ENCODE results near the gene TMEM87A. TPM values are rescaled to one million over a fixed set of nuclear protein-coding genes. Genes with fewer than 3 reads are reported as not detected.
A peak's percentile ranks its signal among the peaks of the same experiment; 100 is the strongest.

Gene TMEM87A
- total and polyA plus RNA-seq, 12 donors: 10.3 to 25.9 (median 20.2) TPM

GRCh38 chr15:42206406-42206805 is 66.8 kb downstream of the TMEM87A start:
- peaks cover 0 to 41% (median 14%) of the 10 kb centered on the region in 9 donors for H3K36me3 ChIP-seq
- intact Hi-C loops (cut with DNase I): no loop called here
- H3K4me1 ChIP-seq: peaks cover 2 to 31% (median 21%) of the 10 kb centered on the region in 9 donors
- TF ChIP-seq, protein P1, sequence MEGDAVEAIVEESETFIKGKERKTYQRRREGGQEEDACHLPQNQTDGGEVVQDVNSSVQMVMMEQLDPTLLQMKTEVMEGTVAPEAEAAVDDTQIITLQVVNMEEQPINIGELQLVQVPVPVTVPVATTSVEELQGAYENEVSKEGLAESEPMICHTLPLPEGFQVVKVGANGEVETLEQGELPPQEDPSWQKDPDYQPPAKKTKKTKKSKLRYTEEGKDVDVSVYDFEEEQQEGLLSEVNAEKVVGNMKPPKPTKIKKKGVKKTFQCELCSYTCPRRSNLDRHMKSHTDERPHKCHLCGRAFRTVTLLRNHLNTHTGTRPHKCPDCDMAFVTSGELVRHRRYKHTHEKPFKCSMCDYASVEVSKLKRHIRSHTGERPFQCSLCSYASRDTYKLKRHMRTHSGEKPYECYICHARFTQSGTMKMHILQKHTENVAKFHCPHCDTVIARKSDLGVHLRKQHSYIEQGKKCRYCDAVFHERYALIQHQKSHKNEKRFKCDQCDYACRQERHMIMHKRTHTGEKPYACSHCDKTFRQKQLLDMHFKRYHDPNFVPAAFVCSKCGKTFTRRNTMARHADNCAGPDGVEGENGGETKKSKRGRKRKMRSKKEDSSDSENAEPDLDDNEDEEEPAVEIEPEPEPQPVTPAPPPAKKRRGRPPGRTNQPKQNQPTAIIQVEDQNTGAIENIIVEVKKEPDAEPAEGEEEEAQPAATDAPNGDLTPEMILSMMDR (IDR thresholded peaks at IDR 0.05): no peak
- DNase-seq (no peak), ATAC-seq (no peak)
- H3K27me3 ChIP-seq: no peaks in the 10 kb centered on the region
- no peak overlapping the region for H3K27ac ChIP-seq
- no peaks in the 10 kb centered on the region for H3K9me3 ChIP-seq
- H3K4me3 ChIP-seq: peak overlapping the region in 1 of 10 donors; percentile 73
- 78 to 82% methylated on average over 4 of the region's 4 CpGs for WGBS, 2 donors

GRCh38 chr15:42203891-42204290 is 69.3 kb downstream of the TMEM87A start:
- Histone ChIP-seq H3K27ac (no peak overlapping the region), H3K4me1 (peaks cover 2 to 31% (median 21%) of the 10 kb centered on the region in 9 donors), H3K36me3 (peaks cover 0 to 33% (median 6%) of the 10 kb centered on the region in 9 donors), H3K27me3 (no peaks in the 10 kb centered on the region), H3K4me3 (no peak overlapping the region), H3K9me3 (no peaks in the 10 kb centered on the region)
- intact Hi-C loops (cut with DNase I): no loop called here
- WGBS, 2 donors: 91% methylated on average over 3 of the region's 3 CpGs
- no peak for ATAC-seq
- no peak for DNase-seq
- TF ChIP-seq, protein P1 (IDR thresholded peaks at IDR 0.05): no peak

GRCh38 chr15:42202653-42203052 is 70.6 kb downstream of the TMEM87A start:
- peaks cover 2 to 26% (median 19%) of the 10 kb centered on the region in 9 donors for H3K4me1 ChIP-seq
- no peak overlapping the region for H3K4me3 ChIP-seq
- peaks cover 0 to 45% (median 12%) of the 10 kb centered on the region in 9 donors for H3K36me3 ChIP-seq
- ATAC-seq: no peak
- WGBS, 2 donors: 65 to 71% methylated on average over 2 of the region's 2 CpGs
- no peaks in the 10 kb centered on the region for H3K9me3 ChIP-seq
- no peak for DNase-seq
- no peaks in the 10 kb centered on the region for H3K27me3 ChIP-seq
- TF ChIP-seq, protein P1 (IDR thresholded peaks at IDR 0.05): no peak
- H3K27ac ChIP-seq: no peak overlapping the region
- intact Hi-C loops (cut with DNase I): no loop called here

- no peak overlapping the region for H3K4me3 ChIP-seq
- DNase-seq (no peak), ATAC-seq (no peak)
- H3K9me3 ChIP-seq: no peaks in the 10 kb centered on the region
- intact Hi-C loops (cut with DNase I): no loop called here
- peaks cover 0 to 19% (median 11%) of the 10 kb centered on the region in 9 donors for H3K4me1 ChIP-seq
- TF ChIP-seq, protein P1 (IDR thresholded peaks at IDR 0.05): no peak
- whole genome bisulfite sequencing, 2 donors: 97 to 98% methylated on average over 1 of the region's 1 CpG
- no peaks in the 10 kb centered on the region for H3K27me3 ChIP-seq
- no peak overlapping the region for H3K27ac ChIP-seq
- H3K36me3 ChIP-seq: peaks cover 0 to 51% (median 12%) of the 10 kb centered on the region in 9 donors
Measured at GRCh38 chr15:42201801-42202200, 71.4 kb downstream of the TMEM87A start.

Measured in heart right ventricle (tissue), 16 donors.